GM21447 (cell line): ENCODE measurements around the gene CANT1.

Experiments
- ATAC-seq: cut with Tn5 transposase; IDR thresholded peaks from one replicate; pipeline ENCODE4 v1.9.1; 2021; ENCODE audit not compliant: unreplicated experiment

Gene CANT1

GRCh38 chr17:79009397-79010303 lies at the start of gene CANT1:
TSS of gene CANT1 (minus strand) at chr17:79009764. CDS start at chr17:78997622, 12,142 bp downstream.
- ATAC-seq: no peak

- no peak for ATAC-seq
Observed at GRCh38 chr17:79057737-79058385, 48.3 kb upstream of the CANT1 start.

DNA sequence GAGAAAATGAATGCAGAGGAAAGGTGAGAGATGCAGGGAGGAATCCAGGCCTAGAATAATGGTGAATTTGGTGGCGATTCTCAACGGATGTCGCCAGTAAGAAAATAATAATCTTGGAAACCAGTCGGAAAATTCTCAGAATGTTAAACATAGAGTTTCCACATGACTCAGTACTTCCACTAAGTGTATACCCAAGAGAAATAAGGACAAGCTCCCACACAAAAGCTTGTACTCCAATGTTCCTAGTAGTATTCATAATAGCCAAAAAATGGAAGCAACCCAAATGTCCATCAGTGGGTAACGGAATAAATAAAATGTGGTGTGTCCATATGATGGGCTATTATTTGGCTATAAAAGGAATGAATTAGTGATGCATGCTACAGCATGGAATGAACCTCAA lies 45.6 kb upstream of the CANT1 start:
- ATAC-seq: no peak

- no peak for ATAC-seq
Observed at GRCh38 chr17:79054200-79054960, 44.8 kb upstream of the CANT1 start.

- ATAC-seq: no peak
Observed at GRCh38 chr17:79053251-79053925, 43.8 kb upstream of the CANT1 start.

GRCh38 chr17:79052131-79052530 lies 42.6 kb upstream of the CANT1 start:
- no peak for ATAC-seq

DNA sequence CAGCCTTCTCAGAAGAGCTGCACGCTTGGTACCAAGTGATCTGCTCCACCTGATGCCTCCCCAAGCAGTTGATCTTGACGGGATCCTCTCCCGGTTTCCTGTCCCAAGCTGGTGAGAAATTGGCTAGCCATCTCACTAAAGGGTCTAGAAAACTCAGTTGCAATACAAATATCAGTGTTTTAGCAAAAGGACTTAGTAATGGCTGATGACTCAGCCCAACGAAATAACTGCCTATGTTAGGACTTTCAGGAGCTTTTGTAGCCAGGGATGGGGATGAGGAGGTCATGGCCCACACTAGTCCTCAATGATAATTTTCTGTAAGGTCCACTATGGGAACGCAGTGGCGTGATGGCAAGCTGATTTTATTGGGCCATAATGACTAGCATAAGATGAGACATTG lies 41.7 kb upstream of the CANT1 start:
- ATAC-seq: no peak

GRCh38 chr17:79050551-79050950 lies 41.0 kb upstream of the CANT1 start:
- ATAC-seq: no peak

DNA sequence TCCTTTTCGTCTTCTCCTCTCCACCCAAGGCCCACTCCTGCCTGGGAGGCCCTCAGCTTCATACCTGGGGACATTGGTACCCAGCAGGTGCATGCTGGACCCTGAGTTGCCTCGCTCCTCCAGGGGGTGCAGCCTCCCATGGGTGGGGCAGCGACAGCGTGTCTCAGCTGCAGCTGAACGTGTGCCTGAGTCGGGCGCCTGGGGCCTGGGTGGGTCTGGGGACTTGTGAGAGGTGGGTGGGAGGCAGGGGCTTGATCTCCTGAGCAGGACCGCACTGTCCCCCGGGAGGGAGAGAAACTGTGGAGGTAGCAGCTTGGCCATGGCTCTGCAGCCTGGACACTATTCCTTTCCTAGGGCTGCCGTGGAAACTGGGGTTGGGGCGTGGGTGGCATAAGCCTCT lies 40.3 kb upstream of the CANT1 start:
- no peak for ATAC-seq

GRCh38 chr17:79048826-79049755 lies 39.5 kb upstream of the CANT1 start:
- no peak for ATAC-seq

DNA sequence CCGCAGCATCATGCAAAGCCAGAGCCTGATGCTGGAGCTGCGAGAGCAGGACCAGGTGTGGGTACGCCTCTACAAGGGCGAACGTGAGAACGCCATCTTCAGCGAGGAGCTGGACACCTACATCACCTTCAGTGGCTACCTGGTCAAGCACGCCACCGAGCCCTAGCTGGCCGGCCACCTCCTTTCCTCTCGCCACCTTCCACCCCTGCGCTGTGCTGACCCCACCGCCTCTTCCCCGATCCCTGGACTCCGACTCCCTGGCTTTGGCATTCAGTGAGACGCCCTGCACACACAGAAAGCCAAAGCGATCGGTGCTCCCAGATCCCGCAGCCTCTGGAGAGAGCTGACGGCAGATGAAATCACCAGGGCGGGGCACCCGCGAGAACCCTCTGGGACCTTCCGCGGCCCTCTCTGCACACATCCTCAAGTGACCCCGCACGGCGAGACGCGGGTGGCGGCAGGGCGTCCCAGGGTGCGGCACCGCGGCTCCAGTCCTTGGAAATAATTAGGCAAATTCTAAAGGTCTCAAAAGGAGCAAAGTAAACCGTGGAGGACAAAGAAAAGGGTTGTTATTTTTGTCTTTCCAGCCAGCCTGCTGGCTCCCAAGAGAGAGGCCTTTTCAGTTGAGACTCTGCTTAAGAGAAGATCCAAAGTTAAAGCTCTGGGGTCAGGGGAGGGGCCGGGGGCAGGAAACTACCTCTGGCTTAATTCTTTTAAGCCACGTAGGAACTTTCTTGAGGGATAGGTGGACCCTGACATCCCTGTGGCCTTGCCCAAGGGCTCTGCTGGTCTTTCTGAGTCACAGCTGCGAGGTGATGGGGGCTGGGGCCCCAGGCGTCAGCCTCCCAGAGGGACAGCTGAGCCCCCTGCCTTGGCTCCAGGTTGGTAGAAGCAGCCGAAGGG lies 38.6 kb upstream of the CANT1 start:
- no peak for ATAC-seq

DNA sequence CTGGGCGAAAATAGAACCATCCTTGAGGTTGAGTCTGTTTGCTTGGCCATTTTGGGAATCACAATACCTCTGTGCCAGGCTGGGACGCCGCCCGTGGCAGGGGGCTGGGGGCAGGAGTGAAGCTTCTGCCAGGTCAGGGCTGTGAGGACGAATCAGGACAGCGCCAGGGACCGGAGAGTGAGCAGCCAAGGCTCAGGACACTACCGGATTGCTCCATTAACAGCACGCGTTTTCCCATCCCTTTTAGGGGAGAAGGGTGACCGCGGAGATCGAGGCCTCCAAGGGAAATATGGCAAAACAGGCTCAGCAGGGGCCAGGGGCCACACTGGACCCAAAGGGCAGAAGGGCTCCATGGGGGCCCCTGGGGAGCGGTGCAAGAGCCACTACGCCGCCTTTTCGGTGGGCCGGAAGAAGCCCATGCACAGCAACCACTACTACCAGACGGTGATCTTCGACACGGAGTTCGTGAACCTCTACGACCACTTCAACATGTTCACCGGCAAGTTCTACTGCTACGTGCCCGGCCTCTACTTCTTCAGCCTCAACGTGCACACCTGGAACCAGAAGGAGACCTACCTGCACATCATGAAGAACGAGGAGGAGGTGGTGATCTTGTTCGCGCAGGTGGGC lies 37.8 kb upstream of the CANT1 start:
- no peak for ATAC-seq

- no peak for ATAC-seq
Observed at GRCh38 chr17:79046916-79047280, 37.3 kb upstream of the CANT1 start.

DNA sequence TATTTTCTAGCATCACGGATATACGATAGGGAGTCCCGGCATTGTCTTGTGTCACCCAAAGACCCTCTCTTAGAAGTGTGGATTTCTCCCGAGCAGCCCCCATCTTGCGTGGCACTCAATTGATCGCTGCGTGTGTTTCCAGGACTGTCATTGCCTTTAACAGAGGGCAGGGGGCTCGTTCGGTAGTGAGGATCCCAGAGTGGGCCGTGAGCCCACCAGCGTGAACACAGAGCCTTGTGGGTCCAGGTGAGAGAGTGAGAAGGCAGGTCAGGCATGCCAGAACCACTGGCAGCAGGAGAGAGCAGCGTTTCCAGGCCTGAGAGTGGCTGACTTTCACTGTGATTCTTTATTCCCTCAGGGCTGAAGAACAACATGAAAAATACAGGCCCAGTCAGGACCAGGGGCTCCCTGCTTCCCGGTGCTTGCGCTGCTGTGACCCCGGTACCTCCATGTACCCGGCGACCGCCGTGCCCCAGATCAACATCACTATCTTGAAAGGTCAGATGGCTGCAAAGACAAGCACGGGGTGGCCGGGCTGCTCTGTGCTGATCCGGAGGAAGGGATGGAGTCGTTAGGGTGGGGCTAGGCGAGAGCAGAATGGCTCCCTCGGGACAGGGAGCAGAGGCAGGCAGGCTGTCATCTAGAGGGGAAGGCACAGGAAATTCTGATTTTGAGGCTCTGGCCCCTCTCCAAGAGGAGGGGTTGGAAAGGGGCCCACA lies 36.8 kb upstream of the CANT1 start:
- ATAC-seq: no peak

- ATAC-seq: no peak
Observed at GRCh38 chr17:79045842-79046196, 36.3 kb upstream of the CANT1 start.

GRCh38 chr17:79045001-79045729 lies 35.6 kb upstream of the CANT1 start:
- no peak for ATAC-seq

GRCh38 chr17:79044462-79044861 lies 34.9 kb upstream of the CANT1 start:
- ATAC-seq: no peak
